ENCODE measurements around the gene CNOT8. TPM values are rescaled to one million over a fixed set of nuclear protein-coding genes. Genes with fewer than 3 reads are reported as not detected.
A peak's percentile ranks its signal among the peaks of the same experiment; 100 is the strongest.

The CNOT8 gene
- total and polyA plus RNA-seq, 9 of the 15 experiments (the other 6 are each of a cell fraction or from before 2014, with no cell fraction given) = 15.2 to 68.9 (median 52.1) TPM

- no peaks in the 10 kb centered on the region for H3K27me3 ChIP-seq (ENCODE audit: control insufficient read depth in 2 of 2, insufficient read depth in 2 of 2, low read length in 2 of 2)
- no peak overlapping the region; the same call in 2 of the 3 replicates for H3K27ac ChIP-seq (ENCODE audit: extremely low read depth, low read depth, low read length)
- peaks cover 54% of the 10 kb centered on the region for H3K36me3 ChIP-seq (ENCODE audit: control insufficient read depth, insufficient read depth, low read length)
- no peak overlapping the region for H3K4me3 ChIP-seq
- POLR2A ChIA-PET = interaction anchor here (0.9 to 1.2 kb wide), 3 partner anchors 9 to 25 kb away, joined by 3 to 5 read pairs (median 3); no protein-coding TSS in a partner anchor
- peaks cover 31% of the 10 kb centered on the region for H3K79me2 ChIP-seq (ENCODE audit: control insufficient read depth, insufficient read depth, low read length)
- no peak for ATAC-seq
- peak in 1 of 4 experiments; percentile 10 for DNase-seq (ENCODE audit: extremely low read depth in 1 of 4, low spot score in 3 of 4)
- H4K20me1 ChIP-seq (replicated peaks; ENCODE audit: control insufficient read depth, insufficient read depth, low read length) = no peaks in the 10 kb centered on the region
- 0 out of 4 replicates have a peak overlapping the region, but pooled peaks of 1 of the 2 experiments have one; percentile 7 for H3K9ac ChIP-seq (ENCODE audit: insufficient read depth in 1 of 2, low read depth in 2 of 2, low read length in 2 of 2)
- CTCF ChIA-PET (ENCODE audit: low intra/inter-chr PET ratio) = no interaction called here
- BruUV-seq (replicated peaks) = no TSS peak
- in situ Hi-C loops (cut with MboI) (no loop called here), intact Hi-C loops (cut with micrococcal nuclease) (no loop called here)
- no peak for FAIRE-seq
- peaks cover 11 to 16% of the 10 kb centered on the region in 2 experiments; a peak in 4 of 5 replicates for H3K4me1 ChIP-seq (replicated peaks in 1 of 2; ENCODE audit: control insufficient read depth in 2 of 2, insufficient read depth in 2 of 2, low read length in 2 of 2)
- no peak overlapping the region for H2AFZ ChIP-seq (ENCODE audit: low read depth, low read length)
- 73% methylated on average over 4 of the region's 4 CpGs for WGBS (ENCODE audit: insufficient coverage, low coverage, missing lambda C conversion rate)
- H3K9me1 ChIP-seq (ENCODE audit: control insufficient read depth, insufficient read depth, low read length) = no peaks in the 10 kb centered on the region
- H3K4me2 ChIP-seq (ENCODE audit: insufficient read depth, low read length) = no peak overlapping the region
- H3K9me3 ChIP-seq (replicated peaks; ENCODE audit: control insufficient read depth, insufficient read depth, low read depth, low read length) = no peaks in the 10 kb centered on the region
- TF ChIP-seq SAFB2 (IDR thresholded peaks at IDR 0.05; ENCODE audit: borderline replicate concordance, low read depth, low read length, severe bottlenecking) (no peak), JUN (IDR thresholded peaks at IDR 0.05; ENCODE audit: borderline replicate concordance, low read depth, low read length) (no peak), JUN (CRISPR knock-in tag; IDR thresholded peaks at IDR 0.05; ENCODE audit: borderline replicate concordance) (no peak), ZNF232 (CRISPR knock-in tag; IDR thresholded peaks at IDR 0.05) (no peak), RREB1 (CRISPR knock-in tag; IDR thresholded peaks at IDR 0.05) (no peak), KDM4B (IDR thresholded peaks at IDR 0.05; ENCODE audit: borderline replicate concordance in 2 of 2, low read depth in 1 of 2) (no peak), STAG1 (CRISPR knock-in tag; IDR thresholded peaks at IDR 0.05; ENCODE audit: borderline replicate concordance) (no peak), GATA2 (CRISPR knock-in tag; IDR thresholded peaks at IDR 0.05) (no peak), NR3C1 (CRISPR knock-in tag; IDR thresholded peaks at IDR 0.05) (no peak), ATF4 (CRISPR knock-in tag; IDR thresholded peaks at IDR 0.05) (no peak)
- TF ChIP-seq, protein P1, sequence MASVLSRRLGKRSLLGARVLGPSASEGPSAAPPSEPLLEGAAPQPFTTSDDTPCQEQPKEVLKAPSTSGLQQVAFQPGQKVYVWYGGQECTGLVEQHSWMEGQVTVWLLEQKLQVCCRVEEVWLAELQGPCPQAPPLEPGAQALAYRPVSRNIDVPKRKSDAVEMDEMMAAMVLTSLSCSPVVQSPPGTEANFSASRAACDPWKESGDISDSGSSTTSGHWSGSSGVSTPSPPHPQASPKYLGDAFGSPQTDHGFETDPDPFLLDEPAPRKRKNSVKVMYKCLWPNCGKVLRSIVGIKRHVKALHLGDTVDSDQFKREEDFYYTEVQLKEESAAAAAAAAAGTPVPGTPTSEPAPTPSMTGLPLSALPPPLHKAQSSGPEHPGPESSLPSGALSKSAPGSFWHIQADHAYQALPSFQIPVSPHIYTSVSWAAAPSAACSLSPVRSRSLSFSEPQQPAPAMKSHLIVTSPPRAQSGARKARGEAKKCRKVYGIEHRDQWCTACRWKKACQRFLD (CRISPR knock-in tag; IDR thresholded peaks at IDR 0.05) = no peak
These were observed 28.7 kb upstream of the CNOT8 start for GRCh38 chr5:154829589-154830218.
